ENCODE results near the gene FAP. TPM values are rescaled to one million over a fixed set of nuclear protein-coding genes. Genes with fewer than 3 reads are reported as not detected.
A peak's percentile ranks its signal among the peaks of the same experiment; 100 is the strongest.

FAP gene
- total RNA-seq, 1 experiment from 2014 or later, result not detected

GRCh38 chr2:162244541-162245031, 1.3 kb upstream of the FAP start:
- Histone ChIP-seq H3K9me3 (ENCODE audit: low read length) (no peaks in the 10 kb centered on the region), H4K20me1 (ENCODE audit: low read length) (no peaks in the 10 kb centered on the region), H3K79me2 (ENCODE audit: low read length) (no peaks in the 10 kb centered on the region), H3K36me3 (ENCODE audit: low read depth, low read length) (no peaks in the 10 kb centered on the region), H3K9me2 (replicated peaks; ENCODE audit: low read length) (no peaks in the 10 kb centered on the region), H3K4me1 (ENCODE audit: insufficient read depth, low read length) (peaks cover 35% of the 10 kb centered on the region), H3K4me3 (ENCODE audit: low read length) (no peak overlapping the region), H3K27ac (ENCODE audit: low read length) (peak overlapping the region; percentile 42), H3K9ac (ENCODE audit: low read length) (no peak overlapping the region), H3K27me3 (ENCODE audit: low read length) (no peaks in the 10 kb centered on the region), H3K4me2 (ENCODE audit: low read length) (peak overlapping the region; percentile 68), H3F3A (ENCODE audit: low read length, unreplicated experiment) (peaks cover 3% of the 10 kb centered on the region), H2AFZ (ENCODE audit: low read length) (peak overlapping the region; percentile 58)
- TF ChIP-seq CTCF (conservative IDR thresholded peaks at IDR 0.05; ENCODE audit: low read depth, low read length) (no peak), EZH2 (IDR thresholded peaks at IDR 0.05; ENCODE audit: low read length, unreplicated experiment) (no peak), EZH2phosphoT487 (IDR thresholded peaks at IDR 0.05; ENCODE audit: borderline replicate concordance, low read length) (no peak)
- peak; percentile 91 for DNase-seq
- BruUV-seq (replicated peaks), result no TSS peak
- ATAC-seq, result peak; percentile 92
- intact Hi-C loops (cut with micrococcal nuclease), result loop anchor here (2.0 kb wide), 1 partner anchor 16 kb away; no protein-coding TSS in a partner anchor
- CTCF ChIA-PET, result no interaction called here
- POLR2A ChIA-PET (ENCODE audit: unreplicated experiment), result no interaction called here

- ATAC-seq, result no peak
- H3K4me2 ChIP-seq (ENCODE audit: low read length), result 0 out of 2 replicates have a peak overlapping the region, but pooled peaks have one; percentile 3
- TF ChIP-seq EZH2phosphoT487 (IDR thresholded peaks at IDR 0.05; ENCODE audit: borderline replicate concordance, low read length) (no peak), CTCF (conservative IDR thresholded peaks at IDR 0.05; ENCODE audit: low read depth, low read length) (no peak), EZH2 (IDR thresholded peaks at IDR 0.05; ENCODE audit: low read length, unreplicated experiment) (no peak)
- no peak overlapping the region for H3K27ac ChIP-seq (ENCODE audit: low read length)
- ChIA-PET POLR2A (ENCODE audit: unreplicated experiment) (no interaction called here), CTCF (no interaction called here)
- no peak overlapping the region for H2AFZ ChIP-seq (ENCODE audit: low read length)
- no peak overlapping the region for H3K9ac ChIP-seq (ENCODE audit: low read length)
- intact Hi-C loops (cut with micrococcal nuclease), result loop anchor here (2.0 kb wide), 1 partner anchor 17 kb away; no protein-coding TSS in a partner anchor
- H3K9me2 ChIP-seq (replicated peaks; ENCODE audit: low read length), result no peaks in the 10 kb centered on the region
- H4K20me1 ChIP-seq (ENCODE audit: low read length), result no peaks in the 10 kb centered on the region
- H3F3A ChIP-seq (ENCODE audit: low read length, unreplicated experiment), result peaks cover 3% of the 10 kb centered on the region
- no peaks in the 10 kb centered on the region for H3K79me2 ChIP-seq (ENCODE audit: low read length)
- H3K27me3 ChIP-seq (ENCODE audit: low read length), result no peaks in the 10 kb centered on the region
- no peaks in the 10 kb centered on the region for H3K36me3 ChIP-seq (ENCODE audit: low read depth, low read length)
- no peak overlapping the region for H3K4me3 ChIP-seq (ENCODE audit: low read length)
- BruUV-seq (replicated peaks), result no TSS peak
- no peaks in the 10 kb centered on the region for H3K9me3 ChIP-seq (ENCODE audit: low read length)
- no peak for DNase-seq
- H3K4me1 ChIP-seq (ENCODE audit: insufficient read depth, low read length), result peaks cover 35% of the 10 kb centered on the region
These were observed 470 bp upstream of the FAP start for GRCh38 chr2:162243715-162244114.

- no peaks in the 10 kb centered on the region for H3K27me3 ChIP-seq (ENCODE audit: low read length)
- ChIA-PET POLR2A (ENCODE audit: unreplicated experiment) (interaction anchor here (0.6 kb wide), 2 partner anchors 11 to 477 kb away, joined by 3 read pairs; no protein-coding TSS in a partner anchor), CTCF (no interaction called here)
- no peak overlapping the region for H3K9ac ChIP-seq (ENCODE audit: low read length)
- no TSS peak for BruUV-seq (replicated peaks)
- no peaks in the 10 kb centered on the region for H3K36me3 ChIP-seq (ENCODE audit: low read depth, low read length)
- no peaks in the 10 kb centered on the region for H3K9me3 ChIP-seq (ENCODE audit: low read length)
- intact Hi-C loops (cut with micrococcal nuclease), result no loop called here
- peaks cover 35% of the 10 kb centered on the region for H3K4me1 ChIP-seq (ENCODE audit: insufficient read depth, low read length)
- TF ChIP-seq EZH2phosphoT487 (IDR thresholded peaks at IDR 0.05; ENCODE audit: borderline replicate concordance, low read length), result no peak
- TF ChIP-seq CTCF (conservative IDR thresholded peaks at IDR 0.05; ENCODE audit: low read depth, low read length), result no peak
- TF ChIP-seq EZH2 (IDR thresholded peaks at IDR 0.05; ENCODE audit: low read length, unreplicated experiment), result no peak
- H4K20me1 ChIP-seq (ENCODE audit: low read length), result no peaks in the 10 kb centered on the region
- no peak overlapping the region for H2AFZ ChIP-seq (ENCODE audit: low read length)
- H3K9me2 ChIP-seq (replicated peaks; ENCODE audit: low read length), result no peaks in the 10 kb centered on the region
- no peak overlapping the region for H3K27ac ChIP-seq (ENCODE audit: low read length)
- no peak overlapping the region for H3K4me3 ChIP-seq (ENCODE audit: low read length)
- ATAC-seq (no peak), DNase-seq (no peak)
- H3K79me2 ChIP-seq (ENCODE audit: low read length), result no peaks in the 10 kb centered on the region
- peaks cover 3% of the 10 kb centered on the region for H3F3A ChIP-seq (ENCODE audit: low read length, unreplicated experiment)
- no peak overlapping the region for H3K4me2 ChIP-seq (ENCODE audit: low read length)
These were observed 512 bp downstream of the FAP start for GRCh38 chr2:162242586-162243280.
